Measurements from ENCODE around the gene NXPH3.

Gene NXPH3

GRCh38 chr17:49595328-49595727 lies 19.7 kb downstream of the NXPH3 start:
- TF ChIP-seq REST (IDR thresholded peaks at IDR 0.05; ENCODE audit: insufficient replicate concordance, low read depth) (no peak), SPI1 (IDR thresholded peaks at IDR 0.05; ENCODE audit: borderline replicate concordance, low read depth) (no peak), GABPA (IDR thresholded peaks at IDR 0.05; ENCODE audit: low read depth) (no peak), POLR2AphosphoS5 (IDR thresholded peaks at IDR 0.05; ENCODE audit: low read depth) (no peak), CTCF (IDR thresholded peaks at IDR 0.05; ENCODE audit: insufficient read depth, low read length) (no peak)
- DNase-seq (ENCODE audit: low read depth in 1 of 2, low spot score in 1 of 2), result no peak
- H3K27ac ChIP-seq (replicated peaks), result no peak overlapping the region
- no peaks in the 10 kb centered on the region for H3K27me3 ChIP-seq (ENCODE audit: insufficient read depth, poor library complexity, severe bottlenecking)
- H3K4me3 ChIP-seq (replicated peaks; ENCODE audit: insufficient read depth, low read length), result no peak overlapping the region

- H3K27me3 ChIP-seq (ENCODE audit: insufficient read depth, poor library complexity, severe bottlenecking), result no peaks in the 10 kb centered on the region
- DNase-seq (ENCODE audit: low read depth in 1 of 2, low spot score in 1 of 2), result no peak
- TF ChIP-seq GABPA (IDR thresholded peaks at IDR 0.05; ENCODE audit: low read depth) (no peak), REST (IDR thresholded peaks at IDR 0.05; ENCODE audit: insufficient replicate concordance, low read depth) (no peak), CTCF (IDR thresholded peaks at IDR 0.05; ENCODE audit: insufficient read depth, low read length) (no peak), POLR2AphosphoS5 (IDR thresholded peaks at IDR 0.05; ENCODE audit: low read depth) (no peak), SPI1 (IDR thresholded peaks at IDR 0.05; ENCODE audit: borderline replicate concordance, low read depth) (no peak)
- no peak overlapping the region for H3K27ac ChIP-seq (replicated peaks)
- H3K4me3 ChIP-seq (replicated peaks; ENCODE audit: insufficient read depth, low read length), result no peak overlapping the region
Measured at GRCh38 chr17:49595980-49596379, 20.3 kb downstream of the NXPH3 start.

GRCh38 chr17:49596613-49597244 lies 21.1 kb downstream of the NXPH3 start:
- no peak for DNase-seq (ENCODE audit: low read depth in 1 of 2, low spot score in 1 of 2)
- Histone ChIP-seq H3K27me3 (ENCODE audit: insufficient read depth, poor library complexity, severe bottlenecking) (no peaks in the 10 kb centered on the region), H3K4me3 (replicated peaks; ENCODE audit: insufficient read depth, low read length) (no peak overlapping the region), H3K27ac (replicated peaks) (no peak overlapping the region)
- no peak for TF ChIP-seq GABPA (IDR thresholded peaks at IDR 0.05; ENCODE audit: low read depth)
- no peak for TF ChIP-seq SPI1 (IDR thresholded peaks at IDR 0.05; ENCODE audit: borderline replicate concordance, low read depth)
- no peak for TF ChIP-seq REST (IDR thresholded peaks at IDR 0.05; ENCODE audit: insufficient replicate concordance, low read depth)
- no peak for TF ChIP-seq POLR2AphosphoS5 (IDR thresholded peaks at IDR 0.05; ENCODE audit: low read depth)
- TF ChIP-seq CTCF (IDR thresholded peaks at IDR 0.05; ENCODE audit: insufficient read depth, low read length), result no peak

Data from HL-60 (cell line).